ENCODE results near the gene MADD. TPM values are rescaled to one million over a fixed set of nuclear protein-coding genes. Genes with fewer than 3 reads are reported as not detected.
A peak's percentile ranks its signal among the peaks of the same experiment; 100 is the strongest.

The MADD gene
- polyA plus RNA-seq, 4 donors, result 34.5 to 51.2 (median 39.9) TPM

- DNase-seq (ENCODE audit: low read depth in 4 of 4, low spot score in 3 of 4), result peak; percentile 82 to 87 (median 84)
Measured at GRCh38 chr11:47355283-47356128, 85.6 kb downstream of the MADD start.

- DNase-seq (ENCODE audit: low read depth in 4 of 4, low spot score in 3 of 4), result no peak
Measured at GRCh38 chr11:47356129-47356997, 86.4 kb downstream of the MADD start.

GRCh38 chr11:47356998-47357329, 87.0 kb downstream of the MADD start:
- DNase-seq (ENCODE audit: low read depth in 4 of 4, low spot score in 3 of 4), result no peak

GRCh38 chr11:47357985-47358730, 88.2 kb downstream of the MADD start:
- DNase-seq (ENCODE audit: low read depth in 4 of 4, low spot score in 3 of 4), result no peak

GRCh38 chr11:47358731-47359051, 88.8 kb downstream of the MADD start:
- no peak for DNase-seq (ENCODE audit: low read depth in 4 of 4, low spot score in 3 of 4)

GRCh38 chr11:47359162-47359561, 89.2 kb downstream of the MADD start:
- no peak for DNase-seq (ENCODE audit: low read depth in 4 of 4, low spot score in 3 of 4)

- DNase-seq (ENCODE audit: low read depth in 4 of 4, low spot score in 3 of 4), result no peak
Measured at GRCh38 chr11:47359586-47359985, 89.7 kb downstream of the MADD start.

GRCh38 chr11:47360341-47360740, 90.4 kb downstream of the MADD start:
- DNase-seq (ENCODE audit: low read depth in 4 of 4, low spot score in 3 of 4), result no peak

GRCh38 chr11:47361419-47361818, 91.5 kb downstream of the MADD start:
- no peak for DNase-seq (ENCODE audit: low read depth in 4 of 4, low spot score in 3 of 4)

GRCh38 chr11:47366020-47366490, 96.1 kb downstream of the MADD start:
- no peak for DNase-seq (ENCODE audit: low read depth in 4 of 4, low spot score in 3 of 4)

- no peak for DNase-seq (ENCODE audit: low read depth in 4 of 4, low spot score in 3 of 4)
Measured at GRCh38 chr11:47369676-47370075, 99.7 kb downstream of the MADD start.

GRCh38 chr11:47372422-47372821, 102.5 kb downstream of the MADD start:
- no peak for DNase-seq (ENCODE audit: low read depth in 4 of 4, low spot score in 3 of 4)

- peak in 1 of 4 donors; percentile 69 for DNase-seq (ENCODE audit: low read depth in 4 of 4, low spot score in 3 of 4)
Measured at GRCh38 chr11:47373876-47374719, 104.2 kb downstream of the MADD start.

- DNase-seq (ENCODE audit: low read depth in 4 of 4, low spot score in 3 of 4), result no peak
Measured at GRCh38 chr11:47374720-47375019, 104.7 kb downstream of the MADD start.

GRCh38 chr11:47375020-47375419, 105.1 kb downstream of the MADD start:
- DNase-seq (ENCODE audit: low read depth in 4 of 4, low spot score in 3 of 4), result no peak

GRCh38 chr11:47375546-47376085, 105.7 kb downstream of the MADD start:
- DNase-seq (ENCODE audit: low read depth in 4 of 4, low spot score in 3 of 4), result no peak

- no peak for DNase-seq (ENCODE audit: low read depth in 4 of 4, low spot score in 3 of 4)
Measured at GRCh38 chr11:47376107-47376524, 106.2 kb downstream of the MADD start.

GRCh38 chr11:47376525-47377371, 106.8 kb downstream of the MADD start:
- no peak for DNase-seq (ENCODE audit: low read depth in 4 of 4, low spot score in 3 of 4)

GRCh38 chr11:47377571-47378009, 107.7 kb downstream of the MADD start:
- no peak for DNase-seq (ENCODE audit: low read depth in 4 of 4, low spot score in 3 of 4)

Measured in right renal pelvis (tissue), 4 donors.